Subcutaneous abdominal adipose tissue (tissue), 5 donors: ENCODE data around the gene S100A16.
"Not testable (repeated sequence)": the region's sequence is repeated elsewhere in the genome, so short reads cannot be mapped to it uniquely, and the experiment has no call there.

Source experiments
- H3K27ac ChIP-seq: one replicate; pipeline ENCODE4 v1.7.0; 2013; ENCODE audit warnings: low read depth, mild to moderate bottlenecking, inconsistent platforms, low read length, moderate library complexity
- H3K27me3 ChIP-seq, 5 donors: one replicate each; pipeline ENCODE4 v1.7.0; 2013; ENCODE audit warnings: low read length in 5 of 5, inconsistent platforms in 1 of 5; ENCODE audit not compliant: control insufficient read depth in 5 of 5, insufficient read depth in 4 of 5
- H3K36me3 ChIP-seq, 5 donors: one replicate each; pipeline ENCODE4 v1.7.0; 2013; ENCODE audit warnings: low read length in 5 of 5; ENCODE audit not compliant: control insufficient read depth in 5 of 5, insufficient read depth in 5 of 5
- H3K4me1 ChIP-seq, 5 donors: one replicate each; pipeline ENCODE4 v1.7.0; 2013; ENCODE audit warnings: low read length in 5 of 5, mild to moderate bottlenecking in 3 of 5, moderate library complexity in 1 of 5; ENCODE audit not compliant: control insufficient read depth in 5 of 5, insufficient read depth in 5 of 5
- H3K4me3 ChIP-seq, 5 donors: one replicate each; pipeline ENCODE4 v1.7.0; 2013; ENCODE audit warnings: low read length in 5 of 5, low read depth in 1 of 5
- H3K9ac ChIP-seq, 5 donors: one replicate each; pipeline ENCODE4 v1.7.0; 2013; ENCODE audit warnings: low read length in 5 of 5, mild to moderate bottlenecking in 4 of 5, moderate library complexity in 3 of 5
- H3K9me3 ChIP-seq, 5 donors: one replicate each; pipeline ENCODE4 v1.7.0; 2013; ENCODE audit warnings: low read length in 5 of 5; ENCODE audit not compliant: control insufficient read depth in 5 of 5
- donor health status: healthy.
- donor health status: healthy.
- donor health status: healthy.
- donor health status: healthy.
- donor health status: healthy.

Gene S100A16

GRCh38 chr1:153640213-153640612 is 27.3 kb upstream of the S100A16 start:
- H3K27ac ChIP-seq, H3K9ac ChIP-seq: not testable (repeated sequence)
- peaks cover 0 to 51% (median 35%) of the 10 kb centered on the region in 5 donors for H3K4me1 ChIP-seq

GRCh38 chr1:153639280-153639679 is 26.3 kb upstream of the S100A16 start:
- Histone ChIP-seq H3K36me3 (peaks cover 45 to 84% (median 77%) of the 10 kb centered on the region in 5 donors), H3K9ac (no peak overlapping the region), H3K9me3 (no peaks in the 10 kb centered on the region), H3K27ac (no peak overlapping the region), H3K4me1 (peaks cover 0 to 53% (median 39%) of the 10 kb centered on the region in 5 donors), H3K27me3 (no peaks in the 10 kb centered on the region), H3K4me3 (no peak overlapping the region)

More at GRCh38 chr1:153640213-153640612, 27.3 kb upstream of the S100A16 start:
- peaks cover 51 to 92% (median 83%) of the 10 kb centered on the region in 5 donors for H3K36me3 ChIP-seq
- H3K27me3 ChIP-seq, H3K9me3 ChIP-seq, H3K4me3 ChIP-seq: not testable (repeated sequence)

GRCh38 chr1:153638261-153638660 is 25.3 kb upstream of the S100A16 start:
- Histone ChIP-seq H3K9me3 (no peaks in the 10 kb centered on the region), H3K27me3 (no peaks in the 10 kb centered on the region), H3K27ac (no peak overlapping the region), H3K9ac (peak overlapping the region in 1 of 5 donors; percentile 13), H3K36me3 (peaks cover 35 to 73% (median 67%) of the 10 kb centered on the region in 5 donors), H3K4me3 (no peak overlapping the region), H3K4me1 (peaks cover under 1 to 46% (median 34%) of the 10 kb centered on the region in 5 donors)

- Histone ChIP-seq H3K36me3 (peaks cover 20 to 54% (median 47%) of the 10 kb centered on the region in 5 donors), H3K9ac (no peak overlapping the region), H3K27me3 (no peaks in the 10 kb centered on the region), H3K4me1 (peaks cover 3 to 46% (median 44%) of the 10 kb centered on the region in 5 donors), H3K27ac (peak overlapping the region; percentile 100), H3K9me3 (no peaks in the 10 kb centered on the region), H3K4me3 (no peak overlapping the region)
Measured at GRCh38 chr1:153636312-153636711, 23.4 kb upstream of the S100A16 start.

GRCh38 chr1:153635872-153636271 is 22.9 kb upstream of the S100A16 start:
- Histone ChIP-seq H3K4me3 (peak overlapping the region in 1 of 5 donors; percentile 7), H3K36me3 (peaks cover 15 to 50% (median 43%) of the 10 kb centered on the region in 5 donors), H3K27me3 (no peaks in the 10 kb centered on the region), H3K27ac (peak overlapping the region; percentile 100), H3K4me1 (peaks cover 3 to 46% (median 44%) of the 10 kb centered on the region in 5 donors), H3K9me3 (no peaks in the 10 kb centered on the region), H3K9ac (no peak overlapping the region)

- peaks cover 9 to 31% (median 24%) of the 10 kb centered on the region in 5 donors for H3K36me3 ChIP-seq
Measured at GRCh38 chr1:153633754-153634665, 21.1 kb upstream of the S100A16 start, which contains the start of gene CHTOP. TSS of gene CHTOP (plus strand) at chr1:153634066. CDS start at chr1:153636589, 2,523 bp downstream.

GRCh38 chr1:153633161-153633753 is 20.3 kb upstream of the S100A16 start:
- Histone ChIP-seq H3K27me3 (no peaks in the 10 kb centered on the region), H3K9me3 (no peaks in the 10 kb centered on the region), H3K4me3 (peak overlapping the region; percentile 48 to 95 (median 67)), H3K9ac (peak overlapping the region in 3 of 5 donors; percentile 11 to 100 (median 100)), H3K4me1 (peaks cover 3 to 67% (median 54%) of the 10 kb centered on the region in 5 donors), H3K27ac (peak overlapping the region; percentile 100), H3K36me3 (peaks cover 9 to 23% (median 18%) of the 10 kb centered on the region in 5 donors)

More at GRCh38 chr1:153633754-153634665, 21.1 kb upstream of the S100A16 start, which contains the start of gene CHTOP:
- Histone ChIP-seq H3K4me1 (peaks cover 3 to 60% (median 58%) of the 10 kb centered on the region in 5 donors), H3K9me3 (no peaks in the 10 kb centered on the region), H3K4me3 (peak within 1 kb of the TSS; percentile 85 to 97 (median 95)), H3K27ac (peak within 1 kb of the TSS; percentile 100), H3K27me3 (no peaks in the 10 kb centered on the region), H3K9ac (peak within 1 kb of the TSS; percentile 96 to 100 (median 100))

- H3K36me3 ChIP-seq: peaks cover 0 to 5% (median under 1%) of the 10 kb centered on the region in 5 donors
- H3K4me3 ChIP-seq: no peak overlapping the region
- H3K4me1 ChIP-seq: peaks cover 5 to 73% (median 53%) of the 10 kb centered on the region in 5 donors
- no peaks in the 10 kb centered on the region for H3K9me3 ChIP-seq
- H3K27ac ChIP-seq: no peak overlapping the region
- H3K9ac ChIP-seq: peak overlapping the region in 1 of 5 donors; percentile 20
- no peaks in the 10 kb centered on the region for H3K27me3 ChIP-seq
Measured at GRCh38 chr1:153631047-153632022, 18.4 kb upstream of the S100A16 start.

- Histone ChIP-seq H3K9me3 (no peaks in the 10 kb centered on the region), H3K4me3 (no peak overlapping the region), H3K9ac (peak overlapping the region in 1 of 5 donors; percentile 35)
Measured at GRCh38 chr1:153630384-153630783, 17.4 kb upstream of the S100A16 start.

More at GRCh38 chr1:153630384-153630783, 17.4 kb upstream of the S100A16 start:
- Histone ChIP-seq H3K4me1 (peaks cover 8 to 73% (median 54%) of the 10 kb centered on the region in 5 donors), H3K36me3 (peaks cover 0 to 2% (median 1%) of the 10 kb centered on the region in 5 donors), H3K27ac (peak overlapping the region; percentile 44), H3K27me3 (no peaks in the 10 kb centered on the region)
